ENCODE data around the gene GFAP. TPM values are rescaled to one million over a fixed set of nuclear protein-coding genes. Genes with fewer than 3 reads are reported as not detected.
A peak's percentile ranks its signal among the peaks of the same experiment; 100 is the strongest.

Gene GFAP
- total RNA-seq, 3 donors from 2014 or later: 4.2 to 37.0 (median 11.8) TPM

DNA sequence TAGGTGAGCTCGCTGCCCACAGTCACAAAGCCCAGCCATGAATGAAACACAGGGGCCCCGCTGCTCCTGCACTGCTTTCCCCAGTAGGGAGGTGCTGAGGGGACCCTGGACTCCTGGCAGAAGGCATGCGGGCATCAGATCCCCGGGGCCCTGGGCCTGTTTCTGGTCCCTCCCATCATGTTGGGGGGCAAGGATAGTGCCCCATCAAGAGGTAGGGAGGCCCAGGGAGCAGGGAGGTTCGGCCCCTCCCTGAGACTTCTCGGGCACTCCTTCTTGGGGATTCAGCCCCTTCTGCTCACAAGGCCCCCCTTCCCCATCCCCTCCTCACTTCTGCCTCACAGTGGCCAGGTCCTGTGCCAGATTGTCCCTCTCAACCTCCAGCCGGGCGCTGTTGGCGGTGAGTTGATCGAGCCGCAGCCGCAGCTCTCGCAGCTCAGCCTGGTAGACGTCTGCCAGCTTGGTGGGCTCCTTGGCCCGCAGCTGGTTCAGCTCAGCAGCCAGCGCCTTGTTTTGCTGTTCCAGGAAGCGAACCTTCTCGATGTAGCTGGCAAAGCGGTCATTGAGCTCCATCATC lies 515 bp downstream of the GFAP start:
- no peaks in the 10 kb centered on the region for H3K9me3 ChIP-seq
- no peaks in the 10 kb centered on the region for H3K36me3 ChIP-seq
- DNase-seq (ENCODE audit: low spot score in 2 of 2): peak in 1 of 2 donors; percentile 34
- H3K4me1 ChIP-seq: peaks cover 0 to 10% of the 10 kb centered on the region in 2 donors
- intact Hi-C loops (cut with DNase I; ENCODE audit: low total_unique reads): loop anchor here (5.0 to 10.0 kb wide), 2 partner anchors 108 to 190 kb away; no protein-coding TSS in a partner anchor
- TF ChIP-seq, protein P1, sequence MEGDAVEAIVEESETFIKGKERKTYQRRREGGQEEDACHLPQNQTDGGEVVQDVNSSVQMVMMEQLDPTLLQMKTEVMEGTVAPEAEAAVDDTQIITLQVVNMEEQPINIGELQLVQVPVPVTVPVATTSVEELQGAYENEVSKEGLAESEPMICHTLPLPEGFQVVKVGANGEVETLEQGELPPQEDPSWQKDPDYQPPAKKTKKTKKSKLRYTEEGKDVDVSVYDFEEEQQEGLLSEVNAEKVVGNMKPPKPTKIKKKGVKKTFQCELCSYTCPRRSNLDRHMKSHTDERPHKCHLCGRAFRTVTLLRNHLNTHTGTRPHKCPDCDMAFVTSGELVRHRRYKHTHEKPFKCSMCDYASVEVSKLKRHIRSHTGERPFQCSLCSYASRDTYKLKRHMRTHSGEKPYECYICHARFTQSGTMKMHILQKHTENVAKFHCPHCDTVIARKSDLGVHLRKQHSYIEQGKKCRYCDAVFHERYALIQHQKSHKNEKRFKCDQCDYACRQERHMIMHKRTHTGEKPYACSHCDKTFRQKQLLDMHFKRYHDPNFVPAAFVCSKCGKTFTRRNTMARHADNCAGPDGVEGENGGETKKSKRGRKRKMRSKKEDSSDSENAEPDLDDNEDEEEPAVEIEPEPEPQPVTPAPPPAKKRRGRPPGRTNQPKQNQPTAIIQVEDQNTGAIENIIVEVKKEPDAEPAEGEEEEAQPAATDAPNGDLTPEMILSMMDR (IDR thresholded peaks at IDR 0.05): no peak
- no peak for TF ChIP-seq POLR2A (IDR thresholded peaks at IDR 0.05)
- TF ChIP-seq POLR2AphosphoS5 (IDR thresholded peaks at IDR 0.05): no peak
- H3K27me3 ChIP-seq: no peaks in the 10 kb centered on the region
- H3K27ac ChIP-seq: peak overlapping the region; percentile 79 to 87
- H3K4me3 ChIP-seq: no peak overlapping the region

DNA sequence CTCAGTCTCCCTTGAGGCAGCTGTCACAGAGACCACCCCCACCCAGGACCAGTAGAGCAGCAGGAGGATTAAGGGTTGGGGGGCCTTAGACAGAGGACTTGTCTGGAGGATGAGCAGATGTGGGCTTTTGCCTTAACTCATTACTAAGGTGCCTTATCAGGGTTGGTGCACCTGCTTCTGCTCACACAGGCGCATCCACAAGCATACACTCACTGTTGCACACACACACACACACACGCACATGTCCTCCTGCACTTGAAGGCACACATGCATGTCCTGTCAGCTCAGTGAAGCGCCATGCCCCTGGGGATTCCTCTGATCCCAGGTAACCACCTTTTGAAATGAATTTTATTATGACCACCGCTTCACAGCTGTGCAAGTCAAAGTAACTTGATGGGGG lies 1.2 kb downstream of the GFAP start:
- peak in 1 of 2 donors; percentile 9 for DNase-seq (ENCODE audit: low spot score in 2 of 2)
- Histone ChIP-seq H3K27me3 (no peaks in the 10 kb centered on the region), H3K4me1 (peaks cover 0 to 10% of the 10 kb centered on the region in 2 donors), H3K36me3 (no peaks in the 10 kb centered on the region), H3K9me3 (no peaks in the 10 kb centered on the region), H3K27ac (peak overlapping the region in 1 of 2 donors; percentile 87), H3K4me3 (no peak overlapping the region)
- intact Hi-C loops (cut with DNase I; ENCODE audit: low total_unique reads): loop anchor here (10.0 kb wide), 1 partner anchor 191 kb away; no protein-coding TSS in a partner anchor
- TF ChIP-seq, protein P1 (IDR thresholded peaks at IDR 0.05): no peak
- TF ChIP-seq POLR2A (IDR thresholded peaks at IDR 0.05): no peak
- no peak for TF ChIP-seq POLR2AphosphoS5 (IDR thresholded peaks at IDR 0.05)

DNA sequence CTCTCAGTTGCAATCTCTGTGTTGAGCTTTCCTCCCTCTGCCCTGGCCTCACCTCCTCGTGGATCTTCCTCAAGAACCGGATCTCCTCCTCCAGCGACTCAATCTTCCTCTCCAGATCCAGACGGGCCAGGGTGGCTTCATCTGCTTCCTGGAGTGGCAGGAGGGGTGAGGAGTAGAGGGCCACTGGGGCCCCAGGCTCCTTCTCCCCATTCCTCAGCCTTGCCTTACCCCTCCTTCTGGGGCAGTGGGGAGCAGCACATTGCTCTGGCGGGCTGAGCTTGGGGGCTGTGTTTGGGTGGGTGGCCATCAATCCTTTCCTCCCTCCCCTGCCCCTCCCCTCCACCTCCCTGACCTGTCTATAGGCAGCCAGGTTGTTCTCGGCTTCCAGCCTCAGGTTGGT lies 1.6 kb downstream of the GFAP start:
- no peak overlapping the region for H3K27ac ChIP-seq
- no peak for TF ChIP-seq POLR2AphosphoS5 (IDR thresholded peaks at IDR 0.05)
- TF ChIP-seq, protein P1 (IDR thresholded peaks at IDR 0.05): no peak
- intact Hi-C loops (cut with DNase I; ENCODE audit: low total_unique reads): loop anchor here (10.0 kb wide), 1 partner anchor 191 kb away; no protein-coding TSS in a partner anchor
- H3K9me3 ChIP-seq: no peaks in the 10 kb centered on the region
- H3K4me3 ChIP-seq: no peak overlapping the region
- H3K27me3 ChIP-seq: no peaks in the 10 kb centered on the region
- no peaks in the 10 kb centered on the region for H3K36me3 ChIP-seq
- peak in 1 of 2 donors; percentile 25 for DNase-seq (ENCODE audit: low spot score in 2 of 2)
- H3K4me1 ChIP-seq: peaks cover 0 to 10% of the 10 kb centered on the region in 2 donors

DNA sequence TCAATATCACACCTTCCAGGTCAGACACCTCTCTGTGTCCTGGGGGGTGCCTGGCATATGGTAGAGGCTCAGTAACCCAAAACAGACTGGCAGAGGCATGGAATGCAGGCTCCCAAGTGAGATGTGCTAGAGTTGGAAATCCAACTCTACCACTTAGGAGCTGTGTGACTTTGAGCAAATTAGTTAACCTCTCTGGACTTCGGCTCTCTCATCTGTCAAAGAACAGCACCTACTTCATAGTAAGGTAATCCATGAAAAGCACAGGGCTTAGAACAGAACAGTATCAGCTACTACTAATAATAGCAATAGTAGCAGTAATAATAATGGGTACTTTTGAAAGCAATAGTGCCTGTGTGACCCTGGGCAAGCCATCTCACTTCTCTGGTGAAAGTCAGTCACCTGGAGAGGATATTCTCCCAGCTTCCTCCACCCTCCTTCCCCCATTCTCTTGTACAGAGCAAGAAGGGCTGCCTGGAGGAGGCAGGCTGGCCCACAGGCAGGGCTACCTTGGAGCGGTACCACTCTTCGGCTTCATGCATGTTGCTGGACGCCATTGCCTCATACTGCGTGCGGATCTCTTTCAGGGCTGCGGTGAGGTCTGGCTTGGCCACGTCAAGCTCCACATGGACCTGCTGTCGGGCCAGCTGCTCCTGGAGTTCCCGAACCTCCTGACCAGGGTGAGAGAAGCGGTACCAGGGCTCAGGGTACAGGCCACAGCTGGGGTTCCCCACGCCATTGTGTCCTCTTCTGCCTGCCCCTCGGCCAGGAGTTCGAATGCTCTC lies 2.3 kb downstream of the GFAP start:
- no peak overlapping the region for H3K4me3 ChIP-seq
- DNase-seq (ENCODE audit: low spot score in 2 of 2): peak in 1 of 2 donors; percentile 9
- intact Hi-C loops (cut with DNase I; ENCODE audit: low total_unique reads): loop anchor here (10.0 kb wide), 1 partner anchor 192 kb away; no protein-coding TSS in a partner anchor
- no peaks in the 10 kb centered on the region for H3K27me3 ChIP-seq
- no peaks in the 10 kb centered on the region for H3K9me3 ChIP-seq
- TF ChIP-seq POLR2AphosphoS5 (IDR thresholded peaks at IDR 0.05): no peak
- no peak for TF ChIP-seq POLR2A (IDR thresholded peaks at IDR 0.05)
- TF ChIP-seq, protein P1 (IDR thresholded peaks at IDR 0.05): no peak
- peaks cover 0 to 10% of the 10 kb centered on the region in 2 donors for H3K4me1 ChIP-seq
- no peak overlapping the region for H3K27ac ChIP-seq
- no peaks in the 10 kb centered on the region for H3K36me3 ChIP-seq
